GM12891 (cell line): ENCODE measurements around the gene HAUS7.

Source experiments
- PAX5 ChIP-seq: IDR thresholded peaks from 2 replicates; pipeline ENCODE4 v1.6.1; 2011; ENCODE audit warnings: low read length, moderate library complexity, mild to moderate bottlenecking; ENCODE audit not compliant: insufficient read depth, severe bottlenecking
- POLR2A ChIP-seq: IDR thresholded peaks from 2 replicates; pipeline ENCODE4 v1.6.1; 2011; ENCODE audit warnings: low read depth, low read length, control low read depth
- POU2F2 ChIP-seq: IDR thresholded peaks from 2 replicates; pipeline ENCODE4 v1.6.1; 2011; ENCODE audit warnings: low read depth, mild to moderate bottlenecking, control low read depth, low read length, moderate library complexity
- SPI1 ChIP-seq: IDR thresholded peaks from 2 replicates; pipeline ENCODE4 v1.6.1; 2011; ENCODE audit warnings: low read depth, low read length, control low read depth
- TAF1 ChIP-seq: IDR thresholded peaks from 2 replicates; pipeline ENCODE4 v1.6.1; 2011; ENCODE audit warnings: low read depth, low read length, control low read depth

- TF ChIP-seq POLR2A (no peak), TAF1 (no peak), POU2F2 (no peak), PAX5 (no peak), SPI1 (no peak)
Observed at GRCh38 chrX:153449368-153450113, 20.8 kb downstream of the HAUS7 start.
